AG09319 (cell line): ENCODE data around the gene CACNA2D3.

ENCODE experiments used
- DNase-seq: peaks from one replicate; pipeline ENCODE4 v3.0.0-alpha.2; 2010; ENCODE audit warnings: low read depth; ENCODE audit errors: extremely low read depth
- CTCF ChIP-seq: IDR thresholded peaks from 2 replicates; pipeline ENCODE4 v1.5.1; 2011; ENCODE audit warnings: low read depth, mild to moderate bottlenecking, inconsistent platforms, low read length, moderate library complexity

CACNA2D3 gene

GRCh38 chr3:54243960-54244682 lies 121.8 kb downstream of the CACNA2D3 start:
- no peak for DNase-seq
- TF ChIP-seq CTCF: no peak

GRCh38 chr3:54251705-54252104 lies 129.4 kb downstream of the CACNA2D3 start:
- no peak for DNase-seq
- TF ChIP-seq CTCF: no peak

GRCh38 chr3:54257125-54257720 lies 134.9 kb downstream of the CACNA2D3 start:
- DNase-seq: no peak
- TF ChIP-seq CTCF: no peak

GRCh38 chr3:54259636-54260035 lies 137.3 kb downstream of the CACNA2D3 start:
- DNase-seq: no peak
- TF ChIP-seq CTCF: no peak

GRCh38 chr3:54261141-54261540 lies 138.8 kb downstream of the CACNA2D3 start:
- DNase-seq: no peak
- TF ChIP-seq CTCF: no peak

GRCh38 chr3:54262541-54262940 lies 140.2 kb downstream of the CACNA2D3 start:
- TF ChIP-seq CTCF: no peak
- no peak for DNase-seq

- no peak for TF ChIP-seq CTCF
- no peak for DNase-seq
These were observed 140.6 kb downstream of the CACNA2D3 start for GRCh38 chr3:54262946-54263345.
